ENCODE results near the gene P2RY13. TPM values are rescaled to one million over a fixed set of nuclear protein-coding genes. Genes with fewer than 3 reads are reported as not detected.

P2RY13 gene
- total RNA-seq, 1 experiment from 2014 or later, result not detected

- no peak for TF ChIP-seq CTCF (conservative IDR thresholded peaks at IDR 0.05)
- peak overlapping the region in 1 of 3 experiments; percentile 49; a peak in 1 of 7 replicates for H3K27ac Mint-ChIP-seq
Measured at GRCh38 chr3:151293127-151293526, 36.2 kb downstream of the P2RY13 start.

More at GRCh38 chr3:151293127-151293526, 36.2 kb downstream of the P2RY13 start:
- Histone ChIP-seq H3K4me1 (ENCODE audit: insufficient read depth, low read length) (no peaks in the 10 kb centered on the region), H3K4me2 (ENCODE audit: insufficient read depth, insufficient read length, low read length) (no peak overlapping the region), H4K8ac (replicated peaks; ENCODE audit: insufficient read length, low read depth, low read length) (no peak overlapping the region), H3K9me3 (ENCODE audit: control insufficient read depth, low read depth, low read length) (no peaks in the 10 kb centered on the region), H3K18ac (ENCODE audit: insufficient read length, low read depth, low read length) (no peak overlapping the region), H2BK15ac (ENCODE audit: low read depth, low read length) (no peak overlapping the region), H3K79me1 (ENCODE audit: insufficient read depth, low read depth, low read length, poor library complexity, severe bottlenecking) (no peaks in the 10 kb centered on the region), H3K23me2 (ENCODE audit: insufficient read length, low read depth, low read length, poor library complexity, severe bottlenecking) (no peaks in the 10 kb centered on the region), H3T11ph (ENCODE audit: low read length) (no peak overlapping the region), H3K4ac (ENCODE audit: low read depth, low read length) (no peak overlapping the region), H4K20me1 (ENCODE audit: control insufficient read depth, insufficient read depth, insufficient read length) (no peaks in the 10 kb centered on the region), H3K23ac (ENCODE audit: insufficient read length, low read depth, low read length) (no peak overlapping the region), H3K79me2 (ENCODE audit: insufficient read depth, low read length) (no peaks in the 10 kb centered on the region), H2BK12ac (ENCODE audit: insufficient read length, low read depth, low read length) (no peak overlapping the region), H2BK20ac (ENCODE audit: low read depth, low read length, poor library complexity, severe bottlenecking) (no peak overlapping the region), H3K56ac (ENCODE audit: insufficient read length, low read depth, low read length) (no peak overlapping the region), H2AK5ac (ENCODE audit: insufficient read length, low read length) (no peak overlapping the region), H4K91ac (ENCODE audit: insufficient read length, low read depth, low read length) (no peak overlapping the region), H2BK120ac (ENCODE audit: low read depth, low read length, poor library complexity, severe bottlenecking) (no peak overlapping the region), H3K9ac (ENCODE audit: extremely low read depth, insufficient read length, low read length) (no peak overlapping the region), H2AFZ (ENCODE audit: low read length) (no peak overlapping the region), H3K14ac (ENCODE audit: insufficient read depth, low read length) (no peak overlapping the region), H3K27ac (ENCODE audit: insufficient read length, low read depth, low read length) (no peak overlapping the region), H3K27me3 (ENCODE audit: insufficient read depth, low read length) (no peaks in the 10 kb centered on the region), H2BK5ac (ENCODE audit: insufficient read length, low read length) (no peak overlapping the region), H4K5ac (ENCODE audit: insufficient read length, low read depth, low read length) (no peak overlapping the region)
- DNase-seq, result no peak
- WGBS (ENCODE audit: extremely low coverage, insufficient read length, low lambda C conversion rate), result no CpG with 5 or more reads among the region's 6 CpGs
- H3K4me3 Mint-ChIP-seq, result no peak overlapping the region
- no peaks in the 10 kb centered on the region for H3K36me3 Mint-ChIP-seq (ENCODE audit: insufficient read depth in 1 of 3, low read depth in 3 of 3)
- no peaks in the 10 kb centered on the region for H3K9me3 Mint-ChIP-seq
- peaks cover 2 to 8% of the 10 kb centered on the region in 2 experiments; a peak in 3 of 4 replicates for H3K4me1 Mint-ChIP-seq
- H3K27me3 Mint-ChIP-seq (ENCODE audit: low read depth), result no peaks in the 10 kb centered on the region
